Bone marrow (tissue), 2 donors: ENCODE results near the gene AGAP1.

Experiments
- DNase-seq, 2 donors: peaks; one replicate each; lab custom pipeline; 2025; lab: John Stamatoyannopoulos, UW

The AGAP1 gene

DNA sequence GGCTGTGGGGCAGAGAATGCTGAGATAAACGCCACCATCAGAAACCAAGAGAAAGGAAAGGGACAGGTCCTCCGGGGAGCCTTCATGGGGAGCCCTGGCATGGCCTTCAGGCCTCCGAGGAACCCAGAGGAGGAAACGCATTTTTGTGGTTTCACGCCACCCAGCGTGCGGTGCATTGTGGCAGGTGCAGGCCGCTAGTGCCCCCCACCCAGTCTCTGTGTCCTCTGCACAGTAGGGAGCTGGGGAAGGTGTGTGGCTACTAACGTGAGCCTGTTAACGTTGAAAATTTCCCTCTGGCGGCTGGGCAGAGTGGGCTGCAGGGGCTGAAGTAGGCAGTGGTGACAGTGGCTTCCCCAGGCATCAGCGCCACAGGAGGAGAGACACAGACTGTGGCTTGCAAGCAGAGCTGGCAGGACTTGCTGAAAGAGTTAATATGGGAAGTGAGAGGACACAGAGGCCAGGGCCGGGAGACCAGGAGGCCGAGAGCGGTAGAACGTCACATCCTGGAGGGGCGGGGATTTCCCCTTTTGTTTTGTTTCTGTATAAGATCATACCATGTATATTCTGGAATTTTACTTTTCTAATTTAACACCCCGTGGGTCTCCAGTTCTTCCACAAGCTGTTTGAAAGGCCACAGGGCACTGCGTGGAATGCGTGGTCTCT, 507.5 kb downstream of the AGAP1 start:
- no peak for DNase-seq

DNA sequence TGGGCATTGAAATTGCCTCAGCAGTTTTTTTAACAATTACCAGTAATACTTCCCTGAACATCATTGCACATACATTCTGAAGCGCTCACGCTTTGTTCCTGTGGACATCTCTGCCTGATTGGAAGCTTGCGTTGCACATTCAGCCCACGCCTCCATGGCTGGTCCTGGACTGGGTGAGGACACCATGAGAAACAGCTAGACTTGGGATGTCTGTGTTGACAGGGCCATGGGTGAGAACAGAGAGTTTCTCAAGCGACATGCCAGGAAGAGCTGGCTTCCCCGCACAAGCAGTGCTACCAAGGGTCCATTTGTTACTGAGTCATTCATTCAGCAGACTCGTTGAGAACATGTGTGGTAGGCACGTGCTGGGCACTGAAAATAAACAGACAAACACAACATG, 508.0 kb downstream of the AGAP1 start:
- DNase-seq, result no peak

GRCh38 chr2:236008006-236008405, 514.2 kb downstream of the AGAP1 start:
- DNase-seq, result no peak

DNA sequence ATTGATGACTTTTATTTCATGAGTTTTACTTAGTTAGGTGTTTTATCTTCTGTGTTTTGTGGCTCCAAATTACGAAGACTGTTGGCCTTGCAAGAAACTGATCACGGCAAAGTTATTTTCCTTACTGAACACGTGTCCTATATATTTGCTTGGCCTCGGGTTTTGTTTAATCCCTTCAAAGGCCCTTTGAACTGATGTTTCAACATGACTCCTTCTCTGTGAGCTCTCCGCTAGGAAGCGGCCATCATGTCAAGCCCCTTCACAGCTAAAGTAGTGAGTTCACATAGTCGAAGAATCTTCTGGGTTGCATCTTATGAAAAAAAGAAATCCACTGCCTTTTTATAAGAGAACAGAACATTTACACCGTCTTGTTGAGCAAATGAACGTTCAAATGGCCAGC, 515.0 kb downstream of the AGAP1 start:
- DNase-seq, result no peak

- DNase-seq, result no peak
These were observed 517.3 kb downstream of the AGAP1 start for GRCh38 chr2:236010920-236011685.

GRCh38 chr2:236012155-236012554, 518.3 kb downstream of the AGAP1 start:
- no peak for DNase-seq

DNA sequence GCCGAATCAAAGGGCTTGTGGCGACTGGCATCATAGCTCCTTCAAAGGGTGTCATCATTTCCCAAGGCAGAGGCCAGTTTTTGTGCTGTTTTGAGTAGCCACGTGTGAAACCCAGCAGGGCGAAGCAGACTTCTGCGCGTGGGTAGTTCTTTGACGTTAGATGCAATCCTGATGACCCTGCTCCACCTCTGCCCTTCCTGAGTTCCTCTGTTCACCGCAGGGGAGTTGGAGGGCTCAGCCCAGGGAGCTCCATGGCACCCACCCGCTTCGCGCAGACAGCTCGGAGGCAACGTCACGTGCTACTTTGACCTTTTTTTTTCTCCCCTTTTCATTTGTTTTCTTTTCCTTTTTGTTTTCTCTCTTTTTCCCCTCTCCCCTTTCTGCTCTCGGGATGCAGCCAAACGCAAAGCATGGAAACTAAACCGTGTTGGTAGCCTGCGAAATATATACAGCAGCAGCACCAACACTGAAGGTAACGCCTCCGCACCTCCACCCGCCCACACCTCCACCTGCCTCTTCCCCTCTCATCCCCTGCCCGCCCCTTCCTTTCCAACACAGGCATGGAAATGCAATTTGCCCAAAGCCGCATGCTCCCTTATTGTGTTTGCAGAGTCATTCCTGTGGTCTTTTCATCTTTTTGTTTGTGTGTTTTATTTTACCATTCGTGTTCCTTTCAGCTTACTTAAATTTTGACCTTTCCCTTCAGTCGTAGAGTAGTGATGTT, 520.7 kb downstream of the AGAP1 start:
- DNase-seq, result no peak

- no peak for DNase-seq
These were observed 521.3 kb downstream of the AGAP1 start for GRCh38 chr2:236015171-236015570.

DNA sequence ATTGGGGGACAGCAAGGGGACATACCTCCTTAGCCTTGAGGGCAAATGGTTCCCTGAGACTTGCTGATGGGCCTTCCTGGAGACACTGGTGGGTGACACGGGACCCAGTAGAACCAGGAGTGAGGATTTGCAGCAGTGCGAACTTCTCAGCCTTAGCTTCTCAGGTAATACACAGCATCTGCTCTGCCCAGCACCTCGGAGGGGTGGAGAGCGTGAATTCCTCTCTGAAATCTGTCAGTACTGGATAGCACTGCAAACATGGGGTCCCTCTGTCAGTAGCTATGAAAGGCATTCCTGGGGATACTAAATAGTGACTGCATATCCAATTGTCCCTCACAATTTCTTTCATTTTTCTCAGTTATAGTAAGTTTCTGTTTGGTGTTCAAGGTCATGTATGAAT, 522.7 kb downstream of the AGAP1 start:
- no peak for DNase-seq

DNA sequence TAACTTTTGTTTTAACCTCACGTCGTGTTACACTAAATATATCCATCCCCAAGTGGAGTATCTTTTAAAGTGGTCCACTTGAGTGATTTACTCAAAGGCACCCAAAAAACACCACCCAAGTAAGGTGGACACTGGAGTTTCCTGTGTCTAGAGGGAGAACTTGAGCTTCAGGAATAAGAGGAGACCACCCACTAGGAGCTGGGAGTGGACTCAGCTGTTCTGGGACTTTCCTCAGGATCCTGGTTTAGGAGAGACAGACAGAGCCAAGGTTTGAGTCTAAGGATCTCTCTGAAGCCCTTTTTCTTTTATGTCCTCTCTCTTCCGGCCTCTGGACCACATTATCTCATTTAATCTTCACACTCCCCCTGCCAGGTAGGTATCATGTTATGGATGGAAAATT, 523.6 kb downstream of the AGAP1 start:
- DNase-seq, result no peak

GRCh38 chr2:236019434-236019833, 525.6 kb downstream of the AGAP1 start:
- no peak for DNase-seq

- DNase-seq, result no peak
These were observed 527.7 kb downstream of the AGAP1 start for GRCh38 chr2:236021499-236022057.

DNA sequence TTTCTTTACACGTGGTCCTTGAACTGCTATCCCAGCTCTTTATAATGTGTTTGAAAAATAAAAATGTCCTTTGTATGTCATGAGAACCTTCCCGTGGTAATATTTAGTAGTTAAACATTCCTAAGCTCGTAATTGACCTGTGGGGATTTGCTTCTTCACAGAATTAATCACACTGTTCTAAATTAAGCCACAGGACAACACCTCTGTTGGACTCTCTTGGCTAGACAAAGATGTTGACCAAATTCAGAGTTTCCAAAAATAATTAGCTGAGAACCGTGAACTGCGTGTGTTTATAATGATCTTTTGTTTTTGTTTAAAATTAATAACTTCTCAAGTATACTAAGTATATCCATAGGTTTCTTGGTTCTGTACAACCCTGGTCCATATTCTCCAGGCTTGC, 528.3 kb downstream of the AGAP1 start:
- DNase-seq, result no peak

GRCh38 chr2:236025892-236026291, 532.0 kb downstream of the AGAP1 start:
- DNase-seq, result no peak

DNA sequence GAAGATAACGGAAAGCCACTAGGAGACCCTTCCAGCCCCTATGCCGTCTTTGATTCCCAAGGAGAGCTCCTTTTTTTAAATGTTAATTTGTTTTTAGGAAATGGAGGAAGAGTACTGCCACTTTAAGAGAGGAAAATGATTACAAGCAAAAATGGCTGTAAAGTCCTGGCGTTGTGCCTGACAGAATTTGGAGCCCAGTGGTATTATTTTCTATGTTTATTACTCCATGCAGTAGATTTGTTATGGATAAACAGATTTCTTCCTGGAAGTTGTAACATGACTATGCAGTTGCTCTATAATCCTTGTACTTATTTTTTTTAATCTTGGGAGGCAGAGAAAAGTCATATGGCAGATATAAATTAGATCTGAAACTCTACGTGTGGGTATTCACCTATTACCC, 533.0 kb downstream of the AGAP1 start:
- no peak for DNase-seq

DNA sequence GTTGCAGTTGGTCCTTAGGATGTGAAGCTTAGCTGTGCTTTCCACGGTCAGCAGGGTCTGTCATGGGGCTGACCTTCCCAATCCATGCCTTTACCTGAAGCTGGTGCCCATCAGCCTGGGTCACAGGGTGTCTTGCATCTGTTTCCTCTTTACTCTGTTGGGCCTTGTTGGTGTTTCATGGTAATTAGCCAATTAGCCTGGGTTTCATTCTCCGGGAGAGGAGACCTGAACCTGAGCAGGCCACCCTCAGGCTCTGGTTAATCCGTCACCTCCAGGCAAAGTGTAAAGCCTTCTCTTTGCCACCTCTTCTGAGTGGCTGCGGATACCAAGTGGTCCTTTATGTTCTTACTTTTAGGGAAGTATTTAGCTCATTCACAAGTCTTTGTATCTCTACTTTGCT, 534.2 kb downstream of the AGAP1 start:
- DNase-seq, result no peak

- no peak for DNase-seq
These were observed 539.6 kb downstream of the AGAP1 start for GRCh38 chr2:236033462-236033861.

DNA sequence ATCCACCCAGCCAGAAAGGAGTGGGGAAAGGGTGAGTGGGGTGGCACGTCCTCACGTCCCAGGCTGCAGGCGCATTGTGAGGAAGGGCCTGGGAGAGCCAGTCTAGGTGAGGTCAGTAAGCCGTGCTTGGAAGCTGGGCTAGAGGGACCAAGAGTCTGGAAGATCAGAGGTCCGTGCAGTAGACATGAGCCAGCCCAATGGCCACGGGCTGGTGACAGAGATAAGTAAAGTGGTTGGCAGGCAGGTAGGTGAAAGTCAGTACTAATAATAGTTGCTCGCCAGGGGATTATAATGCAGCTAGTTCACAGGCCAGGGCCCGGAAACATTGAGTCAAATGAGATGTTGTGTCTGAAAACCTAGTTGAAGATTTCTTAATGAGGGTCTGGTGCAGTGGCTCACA, 541.1 kb downstream of the AGAP1 start:
- DNase-seq, result no peak

DNA sequence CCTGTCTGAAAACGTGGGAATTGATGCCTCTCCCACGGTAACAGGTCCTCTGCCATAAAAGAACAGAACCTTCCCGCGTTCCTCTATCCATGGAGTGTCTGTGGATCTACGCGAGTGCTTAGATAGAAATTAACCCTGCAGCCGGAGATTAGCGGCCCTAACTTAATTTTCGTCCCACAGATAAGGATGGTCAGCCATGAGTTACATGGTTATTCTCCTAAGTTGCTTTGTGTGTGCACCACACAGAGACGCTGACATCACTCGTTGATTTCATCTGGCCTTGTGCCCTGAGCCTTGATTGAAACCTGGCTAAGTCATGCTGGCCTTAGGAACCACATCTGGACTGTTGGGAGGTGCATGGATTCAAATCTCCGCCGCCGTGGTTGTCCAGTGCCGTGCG, 542.2 kb downstream of the AGAP1 start:
- DNase-seq, result no peak

GRCh38 chr2:236038096-236038495, 544.3 kb downstream of the AGAP1 start:
- DNase-seq, result no peak

GRCh38 chr2:236040600-236041328, 546.9 kb downstream of the AGAP1 start:
- DNase-seq, result no peak

GRCh38 chr2:236041616-236042015, 547.8 kb downstream of the AGAP1 start:
- no peak for DNase-seq
